Lower leg skin (tissue), 4 donors: Measurements from ENCODE around the gene RMI2. TPM values are rescaled to one million over a fixed set of nuclear protein-coding genes. Genes with fewer than 3 reads are reported as not detected.

ENCODE experiments used
- DNase-seq, 2 donors: peaks; one replicate each; pipeline ENCODE4 v3.0.0-alpha.2; 2019; ENCODE audit warnings: low spot score in 2 of 2
- H3K4me3 ChIP-seq: fragments of 200-600 bp; sonication (generic); 2 replicates; pipeline ENCODE4 v1.5.1; 2017; ENCODE audit warnings: mild to moderate bottlenecking, low read depth; ENCODE audit not compliant: poor library complexity, severe bottlenecking
- CTCF ChIP-seq, 3 donors: fragments of 450-650 bp; IDR thresholded peaks; one replicate each; pipeline ENCODE4 v1.5.1; 2016; ENCODE audit warnings: antibody characterized with exemption in 3 of 3, mild to moderate bottlenecking in 3 of 3, moderate library complexity in 2 of 3
- POLR2A ChIP-seq, 2 donors: fragments of 450-650 bp; IDR thresholded peaks; one replicate each; pipeline ENCODE4 v1.6.1; 2016 to 2017; ENCODE audit warnings: antibody characterized with exemption in 2 of 2, mild to moderate bottlenecking in 1 of 2, moderate library complexity in 1 of 2
- WGBS, 2 donors: methylation state at CpG; one replicate each; pipeline ENCODE4 v1.1.5; 2018; 5-methylcytosine and 5-hydroxymethylcytosine counted together
- intact Hi-C: fragments of 100-400 bp; cut with DNase I; formaldehyde crosslinking; loops from one replicate; pipeline ENCODE4 v1.15.0; 2023; ENCODE audit warnings: low total_unique reads
- total RNA-seq, 4 donors: library from RNA; depleted of rRNA; stranded (reverse); fragments of >200 nt; gene quantifications; one replicate each; pipeline ENCODE4 v1.1.0, GENCODE V29; 2016

Gene RMI2
- total RNA-seq, 4 donors from 2014 or later, result 5.9 to 12.7 (median 7.9) TPM

DNA sequence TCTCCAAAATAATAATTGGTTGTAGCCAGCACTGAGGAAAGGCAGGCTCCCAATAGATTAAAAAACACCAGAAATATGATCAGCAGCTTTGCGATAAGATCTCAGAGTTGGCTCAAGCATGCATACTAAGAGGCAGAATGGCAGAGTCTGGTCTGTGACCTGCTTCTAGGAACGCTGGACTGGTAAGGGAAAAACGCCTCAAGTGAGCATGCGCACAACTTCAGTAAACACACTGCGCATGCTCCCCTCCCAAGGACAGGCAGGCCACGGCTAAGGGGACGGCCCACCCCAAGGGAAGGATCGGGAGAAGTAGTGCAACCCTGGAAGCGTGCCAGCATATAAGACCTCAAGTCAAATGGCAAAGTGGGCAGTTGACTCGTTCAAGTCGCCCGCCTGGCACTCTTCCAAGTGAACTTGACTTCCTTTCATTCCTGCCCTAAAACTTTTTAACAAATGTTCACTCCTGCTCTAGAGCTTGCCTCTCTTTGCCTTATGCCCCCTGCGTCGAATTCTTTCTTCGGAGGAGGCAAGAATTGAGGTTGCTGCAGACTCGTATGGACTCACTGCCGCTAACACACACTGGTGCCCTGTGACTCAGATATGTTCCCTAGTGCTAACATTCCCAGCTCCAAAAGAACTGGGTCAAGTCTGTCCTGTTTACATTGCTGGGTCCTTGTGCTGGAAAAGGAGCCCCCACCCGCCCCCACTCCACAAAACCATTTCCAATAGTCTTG, 41.7 kb upstream of the RMI2 start:
- 56 to 57% methylated on average over 18 of the region's 18 CpGs for WGBS, 2 donors
- intact Hi-C loops, result no loop called here
- TF ChIP-seq POLR2A (IDR thresholded peaks at IDR 0.05), result no peak
- TF ChIP-seq CTCF (IDR thresholded peaks at IDR 0.05), result no peak
- no peak overlapping the region for H3K4me3 ChIP-seq
- no peak for DNase-seq

DNA sequence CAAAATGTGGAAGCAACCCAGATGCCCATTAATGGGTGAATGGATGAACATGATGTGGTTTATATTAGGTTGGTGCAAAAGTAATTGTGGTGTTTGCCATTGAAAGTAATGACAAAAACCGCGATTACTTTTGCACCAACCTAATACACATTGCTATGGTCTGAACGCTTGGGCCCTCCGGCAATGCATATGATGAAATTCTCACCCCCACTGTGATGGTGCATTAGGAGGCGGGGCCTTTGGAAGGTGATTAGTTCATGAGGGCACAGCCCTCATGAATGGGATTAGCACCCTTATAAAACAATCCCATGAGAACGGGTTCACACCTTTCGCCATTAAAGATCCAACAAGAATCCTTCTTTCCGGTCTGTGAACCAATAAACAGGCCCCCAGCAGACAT, 38.9 kb upstream of the RMI2 start:
- no peak for DNase-seq
- TF ChIP-seq POLR2A (IDR thresholded peaks at IDR 0.05) (no peak), CTCF (IDR thresholded peaks at IDR 0.05) (no peak)
- 90 to 91% methylated on average over 8 of the region's 8 CpGs for WGBS, 2 donors
- intact Hi-C loops, result no loop called here
- no peak overlapping the region for H3K4me3 ChIP-seq

DNA sequence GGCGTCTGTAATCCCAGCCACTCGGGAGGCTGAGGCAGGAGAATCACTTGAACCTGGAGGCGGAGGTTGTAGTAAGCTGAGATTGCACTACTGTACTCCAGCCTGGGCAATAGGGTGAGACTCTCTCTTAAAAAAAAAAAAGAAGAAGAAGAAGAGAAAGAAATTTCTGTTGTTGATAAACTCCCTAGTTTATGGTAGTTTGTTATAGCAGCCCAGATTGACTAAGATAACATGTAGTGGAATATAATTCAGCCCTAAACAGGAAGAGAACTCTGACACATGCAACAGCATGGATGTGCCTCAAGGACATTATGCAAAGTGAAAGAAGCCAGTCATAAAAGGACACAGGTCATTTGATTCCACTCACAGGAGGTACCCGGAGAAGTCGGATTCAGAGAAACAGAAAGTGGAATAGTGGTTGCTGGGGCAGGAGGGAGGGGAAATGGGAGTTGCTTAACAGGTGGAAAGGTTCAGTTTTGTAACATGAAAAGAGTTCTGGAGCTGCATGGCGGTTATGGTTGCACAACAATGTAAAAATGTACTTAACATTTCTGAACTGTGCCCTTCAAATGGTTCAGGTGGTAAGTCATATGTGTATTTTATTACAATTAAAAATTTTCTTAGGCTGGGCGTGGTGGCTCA, 38.1 kb upstream of the RMI2 start:
- no peak for DNase-seq
- no peak overlapping the region for H3K4me3 ChIP-seq
- WGBS, 2 donors, result 77 to 78% methylated on average over 7 of the region's 7 CpGs
- TF ChIP-seq CTCF (IDR thresholded peaks at IDR 0.05) (no peak), POLR2A (IDR thresholded peaks at IDR 0.05) (no peak)
- intact Hi-C loops, result no loop called here

GRCh38 chr16:11307639-11308492, 37.4 kb upstream of the RMI2 start:
- intact Hi-C loops, result no loop called here
- TF ChIP-seq POLR2A (IDR thresholded peaks at IDR 0.05) (no peak), CTCF (IDR thresholded peaks at IDR 0.05) (no peak)
- H3K4me3 ChIP-seq, result no peak overlapping the region
- 88 to 92% methylated on average over 19 to 21 of the region's 21 CpGs for WGBS, 2 donors
- DNase-seq, result no peak

DNA sequence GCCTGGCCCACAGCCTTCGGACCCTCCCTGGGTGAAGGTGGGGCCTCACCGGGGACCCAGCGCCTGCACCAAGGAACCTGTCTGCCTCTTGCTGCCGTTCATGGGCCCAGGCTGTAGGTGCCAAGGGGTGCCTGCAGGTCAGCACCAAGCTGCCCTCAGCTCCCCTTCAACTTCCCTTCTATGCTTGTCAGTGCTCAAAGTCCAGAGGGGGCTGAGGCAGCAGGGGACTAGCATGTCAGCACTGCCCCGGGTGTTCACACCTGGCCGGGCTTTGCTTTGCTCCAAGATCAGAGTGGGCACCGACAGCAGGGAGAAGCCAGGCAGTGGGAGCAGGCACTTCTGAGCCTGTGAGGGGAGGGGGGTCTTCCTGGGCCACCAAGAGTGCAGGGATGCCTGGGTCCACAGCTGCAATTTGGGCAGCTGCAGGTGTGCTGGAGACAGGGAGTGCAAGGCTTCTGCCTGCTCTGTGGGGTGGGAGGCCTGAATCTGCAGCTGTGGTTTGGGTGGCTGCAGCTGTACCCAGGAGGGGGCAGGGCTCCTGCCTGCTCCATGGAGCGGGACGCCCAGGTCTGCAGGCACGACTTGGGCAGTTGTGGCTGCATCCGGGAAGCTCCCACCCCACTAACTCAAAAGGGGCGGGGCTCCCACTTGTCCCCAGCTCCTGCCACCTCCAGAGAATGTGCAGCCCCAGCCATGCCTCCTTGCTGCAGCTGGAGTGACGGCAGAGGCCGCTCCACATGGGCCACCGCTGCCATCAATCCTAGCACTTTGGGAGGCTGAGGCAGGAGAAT, 36.6 kb upstream of the RMI2 start:
- 72 to 75% methylated on average over 15 of the region's 15 CpGs for WGBS, 2 donors
- H3K4me3 ChIP-seq, result no peak overlapping the region
- intact Hi-C loops, result no loop called here

More for the DNA sequence above, 36.6 kb upstream of the RMI2 start:
- TF ChIP-seq CTCF (IDR thresholded peaks at IDR 0.05) (no peak), POLR2A (IDR thresholded peaks at IDR 0.05) (no peak)
- DNase-seq, result no peak
